ENCODE data around the gene CHPT1.
"Not testable (repeated sequence)": the region's sequence is repeated elsewhere in the genome, so short reads cannot be mapped to it uniquely, and the experiment has no call there.

The CHPT1 gene

GRCh38 chr12:101719566-101719965, 22.1 kb downstream of the CHPT1 start:
- Mint-ChIP-seq H3K27me3 (no peaks in the 10 kb centered on the region), H3K4me3 (no peak overlapping the region), H3K9me3 (no peaks in the 10 kb centered on the region), H3K4me1 (ENCODE audit: low read depth) (peaks cover 14% of the 10 kb centered on the region), H3K36me3 (ENCODE audit: low read depth) (peaks cover 6% of the 10 kb centered on the region), H3K27ac (no peak overlapping the region)
- intact Hi-C loops (cut with micrococcal nuclease), result no loop called here

GRCh38 chr12:101720118-101720517, 22.7 kb downstream of the CHPT1 start:
- peaks cover 6% of the 10 kb centered on the region for H3K36me3 Mint-ChIP-seq (ENCODE audit: low read depth)
- no peak overlapping the region for H3K27ac Mint-ChIP-seq
- no peak overlapping the region for H3K4me3 Mint-ChIP-seq
- intact Hi-C loops (cut with micrococcal nuclease), result no loop called here
- no peaks in the 10 kb centered on the region for H3K27me3 Mint-ChIP-seq
- H3K4me1 Mint-ChIP-seq (ENCODE audit: low read depth), result peaks cover 11% of the 10 kb centered on the region
- no peaks in the 10 kb centered on the region for H3K9me3 Mint-ChIP-seq

- no peak overlapping the region for H3K4me3 Mint-ChIP-seq
- H3K4me1 Mint-ChIP-seq (ENCODE audit: low read depth), result no peaks in the 10 kb centered on the region
- H3K27ac Mint-ChIP-seq, result no peak overlapping the region
- H3K36me3 Mint-ChIP-seq (ENCODE audit: low read depth), result peaks cover 13% of the 10 kb centered on the region
- no peaks in the 10 kb centered on the region for H3K9me3 Mint-ChIP-seq
- H3K27me3 Mint-ChIP-seq, result no peaks in the 10 kb centered on the region
- intact Hi-C loops (cut with micrococcal nuclease), result no loop called here
These were observed 25.0 kb downstream of the CHPT1 start for GRCh38 chr12:101722392-101722791.

GRCh38 chr12:101727098-101727497, 29.7 kb downstream of the CHPT1 start:
- H3K4me1 Mint-ChIP-seq (ENCODE audit: low read depth), result no peaks in the 10 kb centered on the region
- H3K9me3 Mint-ChIP-seq, result no peaks in the 10 kb centered on the region
- H3K36me3 Mint-ChIP-seq (ENCODE audit: low read depth), result peaks cover 11% of the 10 kb centered on the region
- no peaks in the 10 kb centered on the region for H3K27me3 Mint-ChIP-seq
- intact Hi-C loops (cut with micrococcal nuclease), result no loop called here
- no peak overlapping the region for H3K4me3 Mint-ChIP-seq
- H3K27ac Mint-ChIP-seq, result no peak overlapping the region

- H3K27me3 Mint-ChIP-seq, result no peaks in the 10 kb centered on the region
- no peak overlapping the region for H3K27ac Mint-ChIP-seq
- H3K4me3 Mint-ChIP-seq, result no peak overlapping the region
- no peaks in the 10 kb centered on the region for H3K9me3 Mint-ChIP-seq
- intact Hi-C loops (cut with micrococcal nuclease), result no loop called here
- peaks cover 25% of the 10 kb centered on the region for H3K36me3 Mint-ChIP-seq (ENCODE audit: low read depth)
- no peaks in the 10 kb centered on the region for H3K4me1 Mint-ChIP-seq (ENCODE audit: low read depth)
These were observed 32.4 kb downstream of the CHPT1 start for GRCh38 chr12:101729842-101730241.

GRCh38 chr12:101732318-101732717, 34.9 kb downstream of the CHPT1 start:
- intact Hi-C loops (cut with micrococcal nuclease), result no loop called here
- no peaks in the 10 kb centered on the region for H3K9me3 Mint-ChIP-seq
- no peak overlapping the region for H3K4me3 Mint-ChIP-seq
- no peaks in the 10 kb centered on the region for H3K27me3 Mint-ChIP-seq
- H3K27ac Mint-ChIP-seq, result no peak overlapping the region
- no peaks in the 10 kb centered on the region for H3K4me1 Mint-ChIP-seq (ENCODE audit: low read depth)
- peaks cover 22% of the 10 kb centered on the region for H3K36me3 Mint-ChIP-seq (ENCODE audit: low read depth)

- Mint-ChIP-seq H3K9me3 (no peaks in the 10 kb centered on the region), H3K4me3 (no peak overlapping the region), H3K4me1 (ENCODE audit: low read depth) (no peaks in the 10 kb centered on the region)
These were observed 35.7 kb downstream of the CHPT1 start for GRCh38 chr12:101733166-101733565.

GRCh38 chr12:101734482-101734881, 37.0 kb downstream of the CHPT1 start:
- not testable (repeated sequence) for H3K4me1 Mint-ChIP-seq (ENCODE audit: low read depth)

More at GRCh38 chr12:101733166-101733565, 35.7 kb downstream of the CHPT1 start:
- intact Hi-C loops (cut with micrococcal nuclease), result no loop called here
- Mint-ChIP-seq H3K36me3 (ENCODE audit: low read depth) (peaks cover 31% of the 10 kb centered on the region), H3K27me3 (no peaks in the 10 kb centered on the region), H3K27ac (no peak overlapping the region)

GRCh38 chr12:101737476-101737875, 40.0 kb downstream of the CHPT1 start:
- Mint-ChIP-seq H3K4me1 (ENCODE audit: low read depth) (no peaks in the 10 kb centered on the region), H3K36me3 (ENCODE audit: low read depth) (peaks cover 55% of the 10 kb centered on the region), H3K27me3 (no peaks in the 10 kb centered on the region), H3K4me3 (no peak overlapping the region), H3K27ac (no peak overlapping the region), H3K9me3 (no peaks in the 10 kb centered on the region)
- intact Hi-C loops (cut with micrococcal nuclease), result no loop called here

More at GRCh38 chr12:101734482-101734881, 37.0 kb downstream of the CHPT1 start:
- H3K4me3 Mint-ChIP-seq; H3K27ac Mint-ChIP-seq; H3K27me3 Mint-ChIP-seq; H3K9me3 Mint-ChIP-seq; intact Hi-C loops (cut with micrococcal nuclease): not testable (repeated sequence)
- peaks cover 44% of the 10 kb centered on the region for H3K36me3 Mint-ChIP-seq (ENCODE audit: low read depth)

- Mint-ChIP-seq H3K27me3 (no peaks in the 10 kb centered on the region), H3K36me3 (ENCODE audit: low read depth) (peaks cover 60% of the 10 kb centered on the region), H3K4me3 (no peak within 1 kb of the TSS), H3K9me3 (no peaks in the 10 kb centered on the region), H3K27ac (no peak within 1 kb of the TSS), H3K4me1 (ENCODE audit: low read depth) (no peaks in the 10 kb centered on the region)
- intact Hi-C loops (cut with micrococcal nuclease), result no loop called here
These were observed 41.7 kb downstream of the CHPT1 start, which contains the start of gene SYCP3 for GRCh38 chr12:101738920-101739665. TSS of gene SYCP3 (minus strand) at chr12:101739462. CDS start at chr12:101737935, 1,527 bp downstream.

GRCh38 chr12:101740566-101740965, 43.1 kb downstream of the CHPT1 start:
- Mint-ChIP-seq H3K27ac (no peak overlapping the region), H3K9me3 (no peaks in the 10 kb centered on the region), H3K27me3 (no peaks in the 10 kb centered on the region), H3K36me3 (ENCODE audit: low read depth) (peaks cover 74% of the 10 kb centered on the region), H3K4me3 (no peak overlapping the region), H3K4me1 (ENCODE audit: low read depth) (no peaks in the 10 kb centered on the region)
- intact Hi-C loops (cut with micrococcal nuclease), result no loop called here

- Mint-ChIP-seq H3K4me1 (ENCODE audit: low read depth) (no peaks in the 10 kb centered on the region), H3K27ac (no peak overlapping the region)
- intact Hi-C loops (cut with micrococcal nuclease), result no loop called here
These were observed 43.5 kb downstream of the CHPT1 start for GRCh38 chr12:101740980-101741379.

GRCh38 chr12:101743242-101743641, 45.8 kb downstream of the CHPT1 start:
- no peaks in the 10 kb centered on the region for H3K9me3 Mint-ChIP-seq
- no peaks in the 10 kb centered on the region for H3K27me3 Mint-ChIP-seq
- H3K27ac Mint-ChIP-seq, result no peak overlapping the region
- H3K4me3 Mint-ChIP-seq, result no peak overlapping the region
- intact Hi-C loops (cut with micrococcal nuclease), result no loop called here
- peaks cover 10% of the 10 kb centered on the region for H3K4me1 Mint-ChIP-seq (ENCODE audit: low read depth)
- peaks cover 83% of the 10 kb centered on the region for H3K36me3 Mint-ChIP-seq (ENCODE audit: low read depth)

More at GRCh38 chr12:101740980-101741379, 43.5 kb downstream of the CHPT1 start:
- H3K27me3 Mint-ChIP-seq, result no peaks in the 10 kb centered on the region
- no peaks in the 10 kb centered on the region for H3K9me3 Mint-ChIP-seq
- no peak overlapping the region for H3K4me3 Mint-ChIP-seq
- H3K36me3 Mint-ChIP-seq (ENCODE audit: low read depth), result peaks cover 78% of the 10 kb centered on the region

- no peak overlapping the region for H3K4me3 Mint-ChIP-seq
- H3K27me3 Mint-ChIP-seq, result no peaks in the 10 kb centered on the region
- peaks cover 82% of the 10 kb centered on the region for H3K36me3 Mint-ChIP-seq (ENCODE audit: low read depth)
- no peak overlapping the region for H3K27ac Mint-ChIP-seq
- intact Hi-C loops (cut with micrococcal nuclease), result no loop called here
- no peaks in the 10 kb centered on the region for H3K9me3 Mint-ChIP-seq
- H3K4me1 Mint-ChIP-seq (ENCODE audit: low read depth), result peaks cover 15% of the 10 kb centered on the region
These were observed 46.5 kb downstream of the CHPT1 start for GRCh38 chr12:101743724-101744472.

Measured in dendritic cell treated with granulocyte-macrophage colony-stimulating factor and Interleukin-4, amounts not matched to agents 40 ng/mL and 50 ng/mL, for 4 days (primary cell).